ENCODE measurements around the gene CBARP. TPM values are rescaled to one million over a fixed set of nuclear protein-coding genes. Genes with fewer than 3 reads are reported as not detected.

Gene CBARP
- total and polyA plus RNA-seq, 9 of the 15 experiments (the other 6 are each of a cell fraction or from before 2014, with no cell fraction given), result 0.03 to 8.9 (median 1.2) TPM; not detected in 1

GRCh38 chr19:1248786-1249297 is 11.0 kb upstream of the CBARP start (continued):
- TF ChIP-seq, protein P1, sequence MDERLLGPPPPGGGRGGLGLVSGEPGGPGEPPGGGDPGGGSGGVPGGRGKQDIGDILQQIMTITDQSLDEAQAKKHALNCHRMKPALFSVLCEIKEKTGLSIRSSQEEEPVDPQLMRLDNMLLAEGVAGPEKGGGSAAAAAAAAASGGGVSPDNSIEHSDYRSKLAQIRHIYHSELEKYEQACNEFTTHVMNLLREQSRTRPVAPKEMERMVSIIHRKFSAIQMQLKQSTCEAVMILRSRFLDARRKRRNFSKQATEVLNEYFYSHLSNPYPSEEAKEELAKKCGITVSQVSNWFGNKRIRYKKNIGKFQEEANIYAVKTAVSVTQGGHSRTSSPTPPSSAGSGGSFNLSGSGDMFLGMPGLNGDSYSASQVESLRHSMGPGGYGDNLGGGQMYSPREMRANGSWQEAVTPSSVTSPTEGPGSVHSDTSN (CRISPR knock-in tag; IDR thresholded peaks at IDR 0.05; ENCODE audit: low read depth), result no peak
- TF ChIP-seq, protein P1 (tag; conservative IDR thresholded peaks at IDR 0.05; ENCODE audit: low read depth), result no peak
- TF ChIP-seq POLR2H (tag; IDR thresholded peaks at IDR 0.05; ENCODE audit: low read depth), result peak; percentile 50; the same call in 1 of the 2 replicates
- no peak for TF ChIP-seq NR2C2 (CRISPR knock-in tag; IDR thresholded peaks at IDR 0.05)
- 0 out of 2 replicates have a peak, but pooled peaks have one; percentile 46 for TF ChIP-seq NR2C2 (tag; IDR thresholded peaks at IDR 0.05)
- TF ChIP-seq ZNF3 (CRISPR knock-in tag; IDR thresholded peaks at IDR 0.05), result no peak
- TF ChIP-seq SRSF7 (optimal IDR thresholded peaks at IDR 0.05; ENCODE audit: low read depth, low read length), result no peak
- TF ChIP-seq PATZ1 (CRISPR knock-in tag; IDR thresholded peaks at IDR 0.05; ENCODE audit: borderline replicate concordance), result no peak
- TF ChIP-seq ZNF436 (CRISPR knock-in tag; IDR thresholded peaks at IDR 0.05), result no peak
- TF ChIP-seq ZKSCAN8 (CRISPR knock-in tag; IDR thresholded peaks at IDR 0.05), result no peak
- peak; percentile 46; the same call in 1 of the 2 replicates for TF ChIP-seq EP400 (IDR thresholded peaks at IDR 0.05)
- TF ChIP-seq MAX (CRISPR knock-in tag; IDR thresholded peaks at IDR 0.05), result peak; percentile 16; the same call in 1 of the 2 replicates
- TF ChIP-seq ZBED1 (IDR thresholded peaks at IDR 0.05), result no peak
- TF ChIP-seq ESRRA (IDR thresholded peaks at IDR 0.05; ENCODE audit: borderline replicate concordance, low read depth), result peak; percentile 99
- peak; percentile 47; the same call in 1 of the 2 replicates for TF ChIP-seq ZC3H4 (CRISPR knock-in tag; IDR thresholded peaks at IDR 0.05; ENCODE audit: borderline replicate concordance)
- no peak for TF ChIP-seq HDAC6 (IDR thresholded peaks at IDR 0.05; ENCODE audit: low read depth, low read length)
- no peak for TF ChIP-seq TBP (optimal IDR thresholded peaks at IDR 0.05; ENCODE audit: low read depth, low read length)
- peak; percentile 79 for TF ChIP-seq JUND (IDR thresholded peaks at IDR 0.05; ENCODE audit: borderline replicate concordance, low read depth, low read length)
- peak; percentile 63; the same call in 1 of the 3 replicates for TF ChIP-seq JUND (tag; IDR thresholded peaks at IDR 0.05; ENCODE audit: borderline replicate concordance, low read depth, low read length)
- TF ChIP-seq ZNF174 (CRISPR knock-in tag; IDR thresholded peaks at IDR 0.05), result no peak
- TF ChIP-seq ZNF707 (CRISPR knock-in tag; conservative IDR thresholded peaks at IDR 0.05), result no peak
- TF ChIP-seq GABPB1 (CRISPR knock-in tag; IDR thresholded peaks at IDR 0.05), result peak; percentile 3; the same call in 1 of the 2 replicates

Data from K562 (cell line).